WTC11 (cell line): Measurements from ENCODE around the gene TMEM198. TPM values are rescaled to one million over a fixed set of nuclear protein-coding genes. Genes with fewer than 3 reads are reported as not detected.

Experiments
- ATAC-seq: fragments of 200-7000 bp; cut with Tn5 transposase; 2 replicates; pipeline ENCODE4 v1.10.0; 2021; ENCODE audit warnings: mild to moderate bottlenecking, moderate library complexity
- CTCF ChIA-PET: fragments of 300-600 bp; sonication (Branson Sonifier 250); formaldehyde crosslinking; loops from one replicate; lab custom pipeline; 2021; ENCODE audit warnings: antibody characterized with exemption; lab: Charles Lee
- POLR2A ChIA-PET: fragments of 350-600 bp; sonication (Branson Sonifier 250); formaldehyde crosslinking; loops from one replicate; lab custom pipeline; 2021; ENCODE audit warnings: antibody characterized with exemption; lab: Charles Lee
- DNase-seq: peaks from one replicate; pipeline ENCODE4 v3.0.0; 2021; ENCODE audit warnings: low spot score
- H3K27ac Mint-ChIP-seq: 2 replicates; pipeline ENCODE4 v1.8.0; 2021; ENCODE audit warnings: mixed read lengths
- H3K27me3 Mint-ChIP-seq: 2 replicates; pipeline ENCODE4 v1.8.0; 2021; ENCODE audit warnings: low read depth, mild to moderate bottlenecking, moderate library complexity, mixed read lengths
- H3K36me3 Mint-ChIP-seq: 2 replicates; pipeline ENCODE4 v1.8.0; 2021; ENCODE audit warnings: mixed read lengths
- H3K4me1 Mint-ChIP-seq: 2 replicates; pipeline ENCODE4 v1.8.0; 2022; ENCODE audit warnings: mixed read lengths
- H3K4me3 Mint-ChIP-seq: 2 replicates; pipeline ENCODE4 v1.8.0; 2021; ENCODE audit warnings: mild to moderate bottlenecking, moderate library complexity, mixed read lengths
- H3K9me3 Mint-ChIP-seq: 2 replicates; pipeline ENCODE4 v1.8.0; 2021; ENCODE audit warnings: mixed read lengths
- CREM ChIP-seq: sonication (generic); formaldehyde crosslinking; IDR thresholded peaks from 2 replicates; pipeline ENCODE4 v1.8.1; 2022; ENCODE audit warnings: mild to moderate bottlenecking, missing genetic modification reagents, moderate library complexity
- GTF2I ChIP-seq: fragments of 250-450 bp; sonication (Bioruptor Pico); conservative IDR thresholded peaks from 2 replicates; pipeline ENCODE4 v1.4.0; 2021; ENCODE audit warnings: mild to moderate bottlenecking
- JAZF1 ChIP-seq: fragments of 250-450 bp; sonication (Bioruptor Pico); IDR thresholded peaks from 2 replicates; pipeline ENCODE4 v1.9.0; 2021; ENCODE audit warnings: moderate library complexity, mild to moderate bottlenecking, inconsistent platforms
- PRRX2 ChIP-seq: fragments of 250-450 bp; sonication (Bioruptor Pico); IDR thresholded peaks from 2 replicates; pipeline ENCODE4 v1.8.0; 2021; ENCODE audit warnings: mild to moderate bottlenecking
- RORB ChIP-seq: fragments of 250-450 bp; sonication (Bioruptor Pico); IDR thresholded peaks from 2 replicates; pipeline ENCODE4 v1.9.0; 2021; ENCODE audit warnings: mild to moderate bottlenecking
- SMAD4 ChIP-seq: sonication (generic); formaldehyde crosslinking; IDR thresholded peaks from 2 replicates; pipeline ENCODE4 v1.8.0; 2022; ENCODE audit warnings: mild to moderate bottlenecking, missing genetic modification reagents
- SOX15 ChIP-seq: fragments of 250-450 bp; sonication (Bioruptor Pico); IDR thresholded peaks from 2 replicates; pipeline ENCODE4 v1.9.0; 2021; ENCODE audit warnings: mild to moderate bottlenecking
- TEAD4 ChIP-seq: sonication (generic); formaldehyde crosslinking; IDR thresholded peaks from 2 replicates; pipeline ENCODE4 v1.8.0; 2022; ENCODE audit warnings: mild to moderate bottlenecking, missing genetic modification reagents
- ZNF263 ChIP-seq: sonication (generic); formaldehyde crosslinking; IDR thresholded peaks from 2 replicates; pipeline ENCODE4 v1.8.1; 2022; ENCODE audit warnings: low read depth, mild to moderate bottlenecking, moderate library complexity, missing genetic modification reagents
- ZNF317 ChIP-seq: sonication (generic); formaldehyde crosslinking; IDR thresholded peaks from 2 replicates; pipeline ENCODE4 v1.8.1; 2023; ENCODE audit warnings: low read depth, mild to moderate bottlenecking, moderate library complexity, missing genetic modification reagents, borderline replicate concordance
- total RNA-seq: library from RNA; stranded (reverse); gene quantifications from 3 replicates; pipeline ENCODE4 v1.2.3, GENCODE V29; 2021
- TF ChIP-seq, protein P1 (sequence below): sonication (generic); formaldehyde crosslinking; IDR thresholded peaks from 2 replicates; pipeline ENCODE4 v1.8.0; 2022; ENCODE audit warnings: mild to moderate bottlenecking, missing genetic modification reagents
- TF ChIP-seq, protein P2 (sequence below): sonication (generic); formaldehyde crosslinking; IDR thresholded peaks from 2 replicates; pipeline ENCODE4 v1.8.0; 2023; ENCODE audit warnings: missing genetic modification reagents, mild to moderate bottlenecking, borderline replicate concordance
- TF ChIP-seq, protein P3 (sequence below): sonication (generic); formaldehyde crosslinking; IDR thresholded peaks from 2 replicates; pipeline ENCODE4 v1.8.0; 2022; ENCODE audit warnings: mild to moderate bottlenecking, missing genetic modification reagents
- TF ChIP-seq, protein P4 (sequence below): sonication (generic); formaldehyde crosslinking; IDR thresholded peaks from 2 replicates; pipeline ENCODE4 v1.8.1; 2023; ENCODE audit warnings: mild to moderate bottlenecking, missing genetic modification reagents
- TF ChIP-seq, protein P5 (sequence below): fragments of 250-450 bp; sonication (Bioruptor Pico); IDR thresholded peaks from 2 replicates; pipeline ENCODE4 v1.8.0; 2021; ENCODE audit warnings: mild to moderate bottlenecking
- TF ChIP-seq, protein P6 (sequence below): sonication (generic); formaldehyde crosslinking; IDR thresholded peaks from 2 replicates; pipeline ENCODE4 v1.8.1; 2023; ENCODE audit warnings: mild to moderate bottlenecking, missing genetic modification reagents
- TF ChIP-seq, protein P7 (sequence below): sonication (generic); formaldehyde crosslinking; conservative IDR thresholded peaks from 2 replicates; pipeline ENCODE4 v1.8.1; 2022; ENCODE audit warnings: mild to moderate bottlenecking, missing genetic modification reagents

The TMEM198 gene
- total RNA-seq, 1 experiment from 2014 or later: 7.1 TPM

DNA sequence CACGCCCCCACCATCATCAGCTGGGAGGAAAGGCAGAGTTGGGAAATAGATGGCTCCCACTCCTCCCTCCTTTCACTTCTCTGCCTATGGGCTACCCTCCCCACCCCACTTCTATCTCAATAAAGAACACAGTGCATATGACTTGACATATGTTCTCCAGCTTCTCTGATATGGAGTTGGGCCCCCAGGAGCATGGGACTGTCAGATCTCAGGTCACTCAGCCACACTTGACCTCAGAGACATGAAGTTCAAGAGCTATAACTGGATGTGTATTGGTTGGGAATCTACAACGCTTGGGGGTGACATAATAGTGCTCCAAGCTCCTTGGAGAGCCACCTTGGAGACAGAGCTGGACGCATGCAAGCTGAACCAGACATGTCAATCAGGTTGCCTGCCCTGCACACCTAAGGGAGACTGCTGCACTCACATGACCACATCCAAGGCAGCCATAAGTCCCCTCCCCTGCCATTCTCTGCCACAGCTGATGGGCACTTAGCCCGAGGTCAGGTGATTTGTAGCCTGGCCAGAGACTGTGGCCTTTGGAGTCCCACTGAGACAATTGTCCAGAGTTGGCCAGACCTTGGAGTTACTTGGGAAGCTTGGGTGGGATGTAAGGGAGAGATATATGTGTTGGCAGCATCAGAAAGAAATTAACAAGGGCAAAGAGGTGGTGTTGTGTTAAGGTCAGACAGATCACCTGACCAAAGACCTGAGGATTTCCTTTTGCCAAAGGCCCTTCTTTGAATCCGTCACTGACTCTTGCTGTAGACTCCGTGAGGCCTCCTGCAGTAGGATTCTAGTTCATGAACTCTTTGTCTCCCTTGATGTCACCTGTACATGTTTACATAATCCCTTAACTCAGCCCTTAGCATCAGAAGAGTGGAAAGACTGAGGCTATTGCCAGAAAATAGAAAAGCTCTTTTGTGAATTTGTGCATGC lies 32.0 kb downstream of the TMEM198 start:
- peaks cover 60% of the 10 kb centered on the region for H3K4me1 Mint-ChIP-seq
- DNase-seq: no peak
- no peak overlapping the region for H3K27ac Mint-ChIP-seq
- H3K27me3 Mint-ChIP-seq: peaks cover 26% of the 10 kb centered on the region
- H3K9me3 Mint-ChIP-seq: no peaks in the 10 kb centered on the region
- CTCF ChIA-PET: interaction anchor here (0.9 to 4.9 kb wide), 5 partner anchors 15 to 46 kb away, joined by 3 to 44 read pairs (median 4); no protein-coding TSS in a partner anchor
- H3K36me3 Mint-ChIP-seq: no peaks in the 10 kb centered on the region
- TF ChIP-seq, protein P1, sequence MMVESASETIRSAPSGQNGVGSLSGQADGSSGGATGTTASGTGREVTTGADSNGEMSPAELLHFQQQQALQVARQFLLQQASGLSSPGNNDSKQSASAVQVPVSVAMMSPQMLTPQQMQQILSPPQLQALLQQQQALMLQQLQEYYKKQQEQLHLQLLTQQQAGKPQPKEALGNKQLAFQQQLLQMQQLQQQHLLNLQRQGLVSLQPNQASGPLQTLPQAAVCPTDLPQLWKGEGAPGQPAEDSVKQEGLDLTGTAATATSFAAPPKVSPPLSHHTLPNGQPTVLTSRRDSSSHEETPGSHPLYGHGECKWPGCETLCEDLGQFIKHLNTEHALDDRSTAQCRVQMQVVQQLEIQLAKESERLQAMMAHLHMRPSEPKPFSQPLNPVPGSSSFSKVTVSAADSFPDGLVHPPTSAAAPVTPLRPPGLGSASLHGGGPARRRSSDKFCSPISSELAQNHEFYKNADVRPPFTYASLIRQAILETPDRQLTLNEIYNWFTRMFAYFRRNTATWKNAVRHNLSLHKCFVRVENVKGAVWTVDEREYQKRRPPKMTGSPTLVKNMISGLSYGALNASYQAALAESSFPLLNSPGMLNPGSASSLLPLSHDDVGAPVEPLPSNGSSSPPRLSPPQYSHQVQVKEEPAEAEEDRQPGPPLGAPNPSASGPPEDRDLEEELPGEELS (CRISPR knock-in tag): no peak
- TF ChIP-seq ZNF263 (CRISPR knock-in tag) (no peak), TEAD4 (CRISPR knock-in tag) (no peak), PRRX2 (CRISPR knock-in tag) (no peak), SOX15 (CRISPR knock-in tag) (no peak), SMAD4 (CRISPR knock-in tag) (no peak), JAZF1 (CRISPR knock-in tag) (no peak), CREM (CRISPR knock-in tag) (no peak), GTF2I (CRISPR knock-in tag) (no peak), RORB (no peak), ZNF317 (CRISPR knock-in tag) (no peak)
- TF ChIP-seq, protein P2, sequence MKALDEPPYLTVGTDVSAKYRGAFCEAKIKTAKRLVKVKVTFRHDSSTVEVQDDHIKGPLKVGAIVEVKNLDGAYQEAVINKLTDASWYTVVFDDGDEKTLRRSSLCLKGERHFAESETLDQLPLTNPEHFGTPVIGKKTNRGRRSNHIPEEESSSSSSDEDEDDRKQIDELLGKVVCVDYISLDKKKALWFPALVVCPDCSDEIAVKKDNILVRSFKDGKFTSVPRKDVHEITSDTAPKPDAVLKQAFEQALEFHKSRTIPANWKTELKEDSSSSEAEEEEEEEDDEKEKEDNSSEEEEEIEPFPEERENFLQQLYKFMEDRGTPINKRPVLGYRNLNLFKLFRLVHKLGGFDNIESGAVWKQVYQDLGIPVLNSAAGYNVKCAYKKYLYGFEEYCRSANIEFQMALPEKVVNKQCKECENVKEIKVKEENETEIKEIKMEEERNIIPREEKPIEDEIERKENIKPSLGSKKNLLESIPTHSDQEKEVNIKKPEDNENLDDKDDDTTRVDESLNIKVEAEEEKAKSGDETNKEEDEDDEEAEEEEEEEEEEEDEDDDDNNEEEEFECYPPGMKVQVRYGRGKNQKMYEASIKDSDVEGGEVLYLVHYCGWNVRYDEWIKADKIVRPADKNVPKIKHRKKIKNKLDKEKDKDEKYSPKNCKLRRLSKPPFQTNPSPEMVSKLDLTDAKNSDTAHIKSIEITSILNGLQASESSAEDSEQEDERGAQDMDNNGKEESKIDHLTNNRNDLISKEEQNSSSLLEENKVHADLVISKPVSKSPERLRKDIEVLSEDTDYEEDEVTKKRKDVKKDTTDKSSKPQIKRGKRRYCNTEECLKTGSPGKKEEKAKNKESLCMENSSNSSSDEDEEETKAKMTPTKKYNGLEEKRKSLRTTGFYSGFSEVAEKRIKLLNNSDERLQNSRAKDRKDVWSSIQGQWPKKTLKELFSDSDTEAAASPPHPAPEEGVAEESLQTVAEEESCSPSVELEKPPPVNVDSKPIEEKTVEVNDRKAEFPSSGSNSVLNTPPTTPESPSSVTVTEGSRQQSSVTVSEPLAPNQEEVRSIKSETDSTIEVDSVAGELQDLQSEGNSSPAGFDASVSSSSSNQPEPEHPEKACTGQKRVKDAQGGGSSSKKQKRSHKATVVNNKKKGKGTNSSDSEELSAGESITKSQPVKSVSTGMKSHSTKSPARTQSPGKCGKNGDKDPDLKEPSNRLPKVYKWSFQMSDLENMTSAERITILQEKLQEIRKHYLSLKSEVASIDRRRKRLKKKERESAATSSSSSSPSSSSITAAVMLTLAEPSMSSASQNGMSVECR (CRISPR knock-in tag): no peak
- TF ChIP-seq, protein P3, sequence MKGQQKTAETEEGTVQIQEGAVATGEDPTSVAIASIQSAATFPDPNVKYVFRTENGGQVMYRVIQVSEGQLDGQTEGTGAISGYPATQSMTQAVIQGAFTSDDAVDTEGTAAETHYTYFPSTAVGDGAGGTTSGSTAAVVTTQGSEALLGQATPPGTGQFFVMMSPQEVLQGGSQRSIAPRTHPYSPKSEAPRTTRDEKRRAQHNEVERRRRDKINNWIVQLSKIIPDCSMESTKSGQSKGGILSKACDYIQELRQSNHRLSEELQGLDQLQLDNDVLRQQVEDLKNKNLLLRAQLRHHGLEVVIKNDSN (CRISPR knock-in tag): no peak
- TF ChIP-seq, protein P4, sequence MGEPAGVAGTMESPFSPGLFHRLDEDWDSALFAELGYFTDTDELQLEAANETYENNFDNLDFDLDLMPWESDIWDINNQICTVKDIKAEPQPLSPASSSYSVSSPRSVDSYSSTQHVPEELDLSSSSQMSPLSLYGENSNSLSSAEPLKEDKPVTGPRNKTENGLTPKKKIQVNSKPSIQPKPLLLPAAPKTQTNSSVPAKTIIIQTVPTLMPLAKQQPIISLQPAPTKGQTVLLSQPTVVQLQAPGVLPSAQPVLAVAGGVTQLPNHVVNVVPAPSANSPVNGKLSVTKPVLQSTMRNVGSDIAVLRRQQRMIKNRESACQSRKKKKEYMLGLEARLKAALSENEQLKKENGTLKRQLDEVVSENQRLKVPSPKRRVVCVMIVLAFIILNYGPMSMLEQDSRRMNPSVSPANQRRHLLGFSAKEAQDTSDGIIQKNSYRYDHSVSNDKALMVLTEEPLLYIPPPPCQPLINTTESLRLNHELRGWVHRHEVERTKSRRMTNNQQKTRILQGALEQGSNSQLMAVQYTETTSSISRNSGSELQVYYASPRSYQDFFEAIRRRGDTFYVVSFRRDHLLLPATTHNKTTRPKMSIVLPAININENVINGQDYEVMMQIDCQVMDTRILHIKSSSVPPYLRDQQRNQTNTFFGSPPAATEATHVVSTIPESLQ: no peak
- TF ChIP-seq, protein P5, sequence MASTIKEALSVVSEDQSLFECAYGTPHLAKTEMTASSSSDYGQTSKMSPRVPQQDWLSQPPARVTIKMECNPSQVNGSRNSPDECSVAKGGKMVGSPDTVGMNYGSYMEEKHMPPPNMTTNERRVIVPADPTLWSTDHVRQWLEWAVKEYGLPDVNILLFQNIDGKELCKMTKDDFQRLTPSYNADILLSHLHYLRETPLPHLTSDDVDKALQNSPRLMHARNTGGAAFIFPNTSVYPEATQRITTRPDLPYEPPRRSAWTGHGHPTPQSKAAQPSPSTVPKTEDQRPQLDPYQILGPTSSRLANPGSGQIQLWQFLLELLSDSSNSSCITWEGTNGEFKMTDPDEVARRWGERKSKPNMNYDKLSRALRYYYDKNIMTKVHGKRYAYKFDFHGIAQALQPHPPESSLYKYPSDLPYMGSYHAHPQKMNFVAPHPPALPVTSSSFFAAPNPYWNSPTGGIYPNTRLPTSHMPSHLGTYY (CRISPR knock-in tag): no peak
- TF ChIP-seq, protein P6, sequence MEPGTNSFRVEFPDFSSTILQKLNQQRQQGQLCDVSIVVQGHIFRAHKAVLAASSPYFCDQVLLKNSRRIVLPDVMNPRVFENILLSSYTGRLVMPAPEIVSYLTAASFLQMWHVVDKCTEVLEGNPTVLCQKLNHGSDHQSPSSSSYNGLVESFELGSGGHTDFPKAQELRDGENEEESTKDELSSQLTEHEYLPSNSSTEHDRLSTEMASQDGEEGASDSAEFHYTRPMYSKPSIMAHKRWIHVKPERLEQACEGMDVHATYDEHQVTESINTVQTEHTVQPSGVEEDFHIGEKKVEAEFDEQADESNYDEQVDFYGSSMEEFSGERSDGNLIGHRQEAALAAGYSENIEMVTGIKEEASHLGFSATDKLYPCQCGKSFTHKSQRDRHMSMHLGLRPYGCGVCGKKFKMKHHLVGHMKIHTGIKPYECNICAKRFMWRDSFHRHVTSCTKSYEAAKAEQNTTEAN (CRISPR knock-in tag): no peak
- TF ChIP-seq, protein P7, sequence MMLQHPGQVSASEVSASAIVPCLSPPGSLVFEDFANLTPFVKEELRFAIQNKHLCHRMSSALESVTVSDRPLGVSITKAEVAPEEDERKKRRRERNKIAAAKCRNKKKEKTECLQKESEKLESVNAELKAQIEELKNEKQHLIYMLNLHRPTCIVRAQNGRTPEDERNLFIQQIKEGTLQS (CRISPR knock-in tag): no peak
- no peak overlapping the region for H3K4me3 Mint-ChIP-seq
- no peak for ATAC-seq
- POLR2A ChIA-PET: interaction anchor here (1.0 kb wide), 1 partner anchor 90 kb away, joined by 3 read pairs; no protein-coding TSS in a partner anchor
